Mesenchymal stem cell (in vitro differentiated cells and primary cell): ENCODE measurements around the gene FBRSL1.

Experiments
- DNase-seq: peaks from one replicate; pipeline ENCODE4 v3.0.0-alpha.2; 2013
- H2AFZ ChIP-seq: one replicate; pipeline ENCODE4 v1.6.1; 2013; ENCODE audit warnings: low read depth, mild to moderate bottlenecking, control low read depth, inconsistent platforms, low read length, moderate library complexity
- H2AK5ac ChIP-seq: 2 replicates; pipeline ENCODE4 v1.6.1; 2013; ENCODE audit warnings: low read length, moderate library complexity, mild to moderate bottlenecking, inconsistent platforms; ENCODE audit not compliant: severe bottlenecking
- H2BK120ac ChIP-seq: one replicate; pipeline ENCODE4 v1.6.1; 2013; ENCODE audit warnings: low read depth, mild to moderate bottlenecking, inconsistent platforms, low read length, moderate library complexity
- H2BK12ac ChIP-seq, 2 experiments: one replicate each; pipeline ENCODE4 v1.6.1; 2013; ENCODE audit warnings: inconsistent platforms in 2 of 2, low read length in 2 of 2, mild to moderate bottlenecking in 2 of 2, moderate library complexity in 2 of 2, control low read depth in 1 of 2
- H2BK15ac ChIP-seq: one replicate; pipeline ENCODE4 v1.6.1; 2013; ENCODE audit warnings: mild to moderate bottlenecking, low read depth, inconsistent platforms; ENCODE audit not compliant: poor library complexity, severe bottlenecking
- H2BK5ac ChIP-seq: 2 replicates; pipeline ENCODE4 v1.6.1; 2013; ENCODE audit warnings: low read depth, mild to moderate bottlenecking, low read length, control low read depth, inconsistent platforms; ENCODE audit not compliant: poor library complexity, severe bottlenecking
- H3K14ac ChIP-seq, 2 experiments: one replicate each; pipeline ENCODE4 v1.6.1; 2013; ENCODE audit warnings: inconsistent platforms in 2 of 2, low read length in 2 of 2, control low read depth in 1 of 2, mild to moderate bottlenecking in 1 of 2, moderate library complexity in 1 of 2
- H3K18ac ChIP-seq, 2 experiments: one replicate each; pipeline ENCODE4 v1.6.1; 2013; ENCODE audit warnings: inconsistent platforms in 2 of 2, low read length in 2 of 2, control low read depth in 1 of 2, low read depth in 1 of 2, mild to moderate bottlenecking in 1 of 2
- H3K23ac ChIP-seq, 2 experiments: one replicate each; pipeline ENCODE4 v1.6.1; 2013; ENCODE audit warnings: inconsistent platforms in 2 of 2, low read length in 2 of 2, mild to moderate bottlenecking in 2 of 2, moderate library complexity in 2 of 2, control low read depth in 1 of 2
- H3K27ac ChIP-seq: 2 replicates; pipeline ENCODE4 v1.5.1; 2013; ENCODE audit warnings: mild to moderate bottlenecking, moderate library complexity, low read length, control low read depth, inconsistent platforms; ENCODE audit not compliant: poor library complexity, severe bottlenecking
- H3K27me3 ChIP-seq, 2 experiments: 2 replicates each; pipeline versions ENCODE4 v1.6.1 to v1.7.0; 2013; ENCODE audit warnings: low read length in 2 of 2, mild to moderate bottlenecking in 2 of 2, moderate library complexity in 2 of 2, control low read depth in 1 of 2, inconsistent platforms in 1 of 2; ENCODE audit not compliant: control insufficient read depth in 1 of 2, insufficient read depth in 1 of 2
- H3K36me3 ChIP-seq, 2 experiments: 2 replicates each; pipeline versions ENCODE4 v1.6.1 to v1.7.0; 2013; ENCODE audit warnings: low read length in 2 of 2, control low read depth in 1 of 2, inconsistent platforms in 1 of 2, low read depth in 1 of 2, mild to moderate bottlenecking in 1 of 2; ENCODE audit not compliant: insufficient read depth in 2 of 2, control insufficient read depth in 1 of 2
- H3K4ac ChIP-seq, 2 experiments: one replicate each; pipeline ENCODE4 v1.6.1; 2013; ENCODE audit warnings: inconsistent platforms in 2 of 2, low read length in 2 of 2, mild to moderate bottlenecking in 2 of 2, moderate library complexity in 2 of 2, control low read depth in 1 of 2, low read depth in 1 of 2
- H3K4me1 ChIP-seq: 2 replicates; pipeline ENCODE4 v1.6.1; 2013; ENCODE audit warnings: low read depth, low read length, control low read depth; ENCODE audit not compliant: control insufficient read depth, insufficient read depth
- H3K4me2 ChIP-seq: 2 replicates; pipeline ENCODE4 v1.6.1; 2013; ENCODE audit warnings: low read length, mild to moderate bottlenecking, inconsistent platforms; ENCODE audit not compliant: poor library complexity, severe bottlenecking
- H3K4me3 ChIP-seq, 2 experiments: 2 replicates each; pipeline versions ENCODE4 v1.5.1 to v1.7.0; 2013; ENCODE audit warnings: low read length in 2 of 2, mild to moderate bottlenecking in 2 of 2, control low read depth in 1 of 2, low read depth in 1 of 2; ENCODE audit not compliant: insufficient read depth in 1 of 2
- H3K79me1 ChIP-seq: replicated peaks from 2 replicates; pipeline ENCODE4 v1.6.1; 2013; ENCODE audit warnings: mild to moderate bottlenecking, control low read depth, low read length, inconsistent platforms; ENCODE audit not compliant: poor library complexity, severe bottlenecking
- H3K9ac ChIP-seq: 2 replicates; pipeline ENCODE4 v1.7.0; 2013; ENCODE audit warnings: mild to moderate bottlenecking, low read length, moderate library complexity
- H3K9me3 ChIP-seq: 2 replicates; pipeline ENCODE4 v1.7.0; 2013; ENCODE audit warnings: mild to moderate bottlenecking, low read length; ENCODE audit not compliant: control insufficient read depth
- H4K8ac ChIP-seq: one replicate; pipeline ENCODE4 v1.6.1; 2013; ENCODE audit warnings: inconsistent platforms, mild to moderate bottlenecking, low read length, moderate library complexity
- H4K91ac ChIP-seq: one replicate; pipeline ENCODE4 v1.6.1; 2013; ENCODE audit warnings: mild to moderate bottlenecking, low read length, inconsistent platforms
- WGBS: methylation state at CpG from one replicate; pipeline ENCODE4 v1.1.7; 2013; ENCODE audit warnings: mixed read lengths; 5-methylcytosine and 5-hydroxymethylcytosine counted together

Gene FBRSL1

DNA sequence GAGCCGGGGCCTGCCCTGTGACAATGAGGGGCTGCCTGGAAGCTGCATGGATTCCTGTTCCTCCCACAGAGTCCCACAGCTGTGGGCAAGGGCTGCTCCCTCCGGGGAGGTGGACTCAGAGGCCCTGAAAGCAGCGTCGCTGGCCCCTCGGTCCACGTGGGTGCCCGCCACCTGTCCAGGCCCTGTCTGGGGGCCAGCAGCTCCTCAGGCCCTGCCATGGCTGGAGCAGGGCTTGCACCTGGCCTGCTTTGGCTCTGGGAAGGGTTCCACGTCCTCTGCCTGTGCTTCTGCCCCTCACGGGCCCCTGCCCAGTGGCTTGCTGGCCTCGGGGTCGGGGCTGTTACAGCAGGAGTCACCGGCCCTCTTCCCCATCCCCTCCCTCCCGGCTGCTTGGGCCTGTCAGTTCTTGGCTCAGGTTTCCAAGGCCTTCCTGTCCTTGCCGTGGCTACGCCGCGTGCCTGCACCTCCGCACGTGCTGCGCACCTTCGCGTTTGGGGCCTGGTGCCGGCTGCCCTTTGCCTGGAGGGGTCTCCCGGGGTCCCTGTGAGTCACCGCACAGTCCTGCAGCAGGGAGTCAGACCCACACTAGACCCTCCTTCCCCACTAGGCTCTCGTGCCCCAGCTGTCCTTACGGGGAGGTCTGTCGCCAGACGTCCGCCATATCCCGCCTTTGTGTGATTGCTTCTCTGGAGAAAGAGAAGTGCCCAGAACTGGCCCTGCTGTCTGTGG is 5.8 kb downstream of the FBRSL1 start:
- no peak overlapping the region for H2AFZ ChIP-seq
- no peak overlapping the region for H2BK12ac ChIP-seq
- no peaks in the 10 kb centered on the region for H3K27me3 ChIP-seq
- no peak overlapping the region for H2BK15ac ChIP-seq
- no peak overlapping the region for H2BK120ac ChIP-seq
- no peak overlapping the region for H2AK5ac ChIP-seq
- no peak overlapping the region for H3K4me2 ChIP-seq
- 81% methylated on average over 27 of the region's 31 CpGs for WGBS
- no peak overlapping the region for H3K9ac ChIP-seq
- H4K8ac ChIP-seq = no peak overlapping the region
- H2BK5ac ChIP-seq = no peak overlapping the region
- peaks cover 0 to 28% of the 10 kb centered on the region in 2 experiments for H3K36me3 ChIP-seq
- H3K23ac ChIP-seq = no peak overlapping the region
- H3K79me1 ChIP-seq = peaks cover 36% of the 10 kb centered on the region
- no peaks in the 10 kb centered on the region for H3K9me3 ChIP-seq
- H3K14ac ChIP-seq = peak overlapping the region in 1 of 2 experiments; percentile 68
- H3K4me3 ChIP-seq = no peak overlapping the region
- H4K91ac ChIP-seq = no peak overlapping the region
- H3K27ac ChIP-seq = no peak overlapping the region
- H3K18ac ChIP-seq = no peak overlapping the region
- no peak for DNase-seq
- H3K4ac ChIP-seq = no peak overlapping the region
- peaks cover 62% of the 10 kb centered on the region for H3K4me1 ChIP-seq

DNA sequence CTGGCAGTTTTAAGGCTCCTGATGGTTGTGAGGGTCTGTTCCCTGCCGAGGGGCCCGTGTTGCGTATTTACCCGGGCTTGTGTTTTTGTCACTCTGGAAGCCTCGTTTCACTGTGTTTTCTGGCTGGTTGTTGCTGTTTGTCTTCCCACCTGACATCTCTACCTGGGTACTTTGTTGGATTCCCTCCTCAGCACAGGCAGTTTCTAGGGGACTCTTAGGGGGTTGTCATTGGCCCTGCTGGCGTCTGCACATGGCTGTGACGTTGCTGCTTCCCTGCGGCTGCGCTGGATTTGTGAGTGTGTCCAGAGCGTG is 6.4 kb downstream of the FBRSL1 start:
- 91% methylated on average over 6 of the region's 10 CpGs for WGBS
- no peak overlapping the region for H3K18ac ChIP-seq

DNA sequence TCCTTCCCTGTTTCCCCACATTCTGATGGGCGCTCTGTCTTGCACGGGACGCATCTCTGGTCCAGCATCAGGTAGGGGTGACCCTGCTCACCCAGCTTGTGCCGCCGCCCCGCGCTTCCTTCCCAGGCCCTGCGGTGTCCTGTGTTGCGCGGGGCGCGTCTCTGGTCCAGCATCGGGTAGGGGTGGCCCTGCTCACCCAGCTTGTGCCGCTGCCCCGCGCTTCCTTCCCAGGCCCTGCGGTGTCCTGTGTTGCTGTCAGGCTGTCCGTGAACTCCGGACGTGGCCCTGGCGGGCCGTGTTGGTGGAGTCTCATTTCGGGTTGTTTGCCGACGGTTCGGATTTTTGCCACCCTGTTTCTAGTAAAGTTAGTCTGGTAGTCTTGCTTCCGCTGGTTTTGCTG is 6.8 kb downstream of the FBRSL1 start:
- Histone ChIP-seq H3K14ac (no peak overlapping the region), H3K9ac (no peak overlapping the region), H2BK15ac (no peak overlapping the region), H2BK5ac (no peak overlapping the region), H3K4me2 (no peak overlapping the region), H3K9me3 (no peaks in the 10 kb centered on the region), H3K4me1 (peaks cover 61% of the 10 kb centered on the region), H3K4me3 (no peak overlapping the region), H4K8ac (no peak overlapping the region), H2BK120ac (no peak overlapping the region), H3K23ac (no peak overlapping the region), H3K27me3 (no peaks in the 10 kb centered on the region), H3K4ac (no peak overlapping the region), H3K18ac (no peak overlapping the region), H3K27ac (no peak overlapping the region), H3K79me1 (peaks cover 37% of the 10 kb centered on the region), H2BK12ac (no peak overlapping the region), H4K91ac (no peak overlapping the region), H3K36me3 (peaks cover 0 to 28% of the 10 kb centered on the region in 2 experiments), H2AFZ (no peak overlapping the region), H2AK5ac (no peak overlapping the region)
- no peak for DNase-seq
- WGBS = 97% methylated on average over 26 of the region's 27 CpGs

More for the DNA sequence above, 6.4 kb downstream of the FBRSL1 start:
- DNase-seq = no peak
- Histone ChIP-seq H3K27ac (no peak overlapping the region), H3K4me3 (no peak overlapping the region), H4K8ac (no peak overlapping the region), H2AK5ac (no peak overlapping the region), H3K4me1 (peaks cover 61% of the 10 kb centered on the region), H4K91ac (no peak overlapping the region), H2BK120ac (no peak overlapping the region), H3K9me3 (no peaks in the 10 kb centered on the region), H2BK12ac (no peak overlapping the region), H3K9ac (no peak overlapping the region), H3K4me2 (no peak overlapping the region), H3K27me3 (no peaks in the 10 kb centered on the region), H3K23ac (no peak overlapping the region), H3K4ac (no peak overlapping the region), H3K36me3 (peaks cover 0 to 28% of the 10 kb centered on the region in 2 experiments), H2BK5ac (no peak overlapping the region), H2AFZ (no peak overlapping the region), H3K79me1 (peaks cover 37% of the 10 kb centered on the region), H3K14ac (no peak overlapping the region), H2BK15ac (no peak overlapping the region)

DNA sequence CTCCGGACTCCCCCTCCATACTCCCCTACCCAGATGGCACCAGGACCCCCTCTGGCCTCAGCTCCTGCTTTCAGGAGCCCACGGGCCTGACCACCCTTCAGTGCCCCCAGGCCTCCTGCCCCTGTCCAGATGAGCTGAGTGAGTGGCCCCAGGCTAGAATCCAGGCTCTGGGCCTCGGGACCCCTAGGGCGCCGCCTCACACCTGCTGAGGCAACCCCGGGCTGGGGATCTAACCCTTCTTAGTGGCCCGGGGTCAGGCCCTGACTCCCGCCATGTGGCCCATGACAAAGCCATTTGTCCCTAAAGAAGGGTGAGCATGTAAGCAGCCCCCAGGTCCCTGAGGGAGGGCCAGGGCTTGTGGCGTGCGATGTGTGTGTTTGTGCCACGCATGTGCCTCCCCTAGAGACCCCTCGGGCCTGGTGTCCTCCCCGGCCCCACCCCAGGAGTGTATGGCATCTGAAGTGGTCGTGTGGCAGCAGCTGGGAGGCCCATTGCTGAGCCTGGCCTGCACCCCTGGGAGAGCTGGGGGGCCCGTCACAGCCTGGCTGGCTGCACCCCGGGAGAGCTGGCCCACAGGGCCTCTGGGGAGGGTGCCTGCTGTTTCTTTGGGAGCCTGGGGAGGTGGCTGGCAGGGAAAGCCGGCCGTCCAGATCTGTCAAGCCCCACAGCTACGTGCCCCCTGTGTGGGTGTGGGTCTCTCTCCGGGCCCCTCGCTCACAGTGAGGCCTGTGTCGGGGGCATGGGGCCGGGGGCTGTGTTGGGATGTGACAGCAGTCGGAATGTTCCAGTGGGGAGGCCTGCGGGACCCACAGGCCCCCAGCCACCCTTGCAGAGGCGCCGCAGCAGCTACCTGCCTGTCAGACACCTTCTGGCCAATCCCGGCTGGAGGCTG is 7.8 kb downstream of the FBRSL1 start:
- Histone ChIP-seq H3K14ac (no peak overlapping the region), H3K9me3 (no peaks in the 10 kb centered on the region), H3K4ac (no peak overlapping the region), H4K91ac (no peak overlapping the region), H3K79me1 (peaks cover 40% of the 10 kb centered on the region), H2BK12ac (no peak overlapping the region), H3K27me3 (no peaks in the 10 kb centered on the region), H3K18ac (no peak overlapping the region), H3K9ac (no peak overlapping the region), H3K4me3 (no peak overlapping the region), H2AFZ (no peak overlapping the region), H3K23ac (no peak overlapping the region), H4K8ac (no peak overlapping the region), H3K4me1 (peaks cover 60% of the 10 kb centered on the region), H3K27ac (no peak overlapping the region), H3K4me2 (no peak overlapping the region), H2BK120ac (no peak overlapping the region), H3K36me3 (peaks cover 0 to 23% of the 10 kb centered on the region in 2 experiments), H2AK5ac (no peak overlapping the region), H2BK15ac (no peak overlapping the region), H2BK5ac (no peak overlapping the region)
- 96% methylated on average over 27 of the region's 28 CpGs for WGBS
- no peak for DNase-seq
